Measurements from ENCODE around the gene CSRP2.

DNA sequence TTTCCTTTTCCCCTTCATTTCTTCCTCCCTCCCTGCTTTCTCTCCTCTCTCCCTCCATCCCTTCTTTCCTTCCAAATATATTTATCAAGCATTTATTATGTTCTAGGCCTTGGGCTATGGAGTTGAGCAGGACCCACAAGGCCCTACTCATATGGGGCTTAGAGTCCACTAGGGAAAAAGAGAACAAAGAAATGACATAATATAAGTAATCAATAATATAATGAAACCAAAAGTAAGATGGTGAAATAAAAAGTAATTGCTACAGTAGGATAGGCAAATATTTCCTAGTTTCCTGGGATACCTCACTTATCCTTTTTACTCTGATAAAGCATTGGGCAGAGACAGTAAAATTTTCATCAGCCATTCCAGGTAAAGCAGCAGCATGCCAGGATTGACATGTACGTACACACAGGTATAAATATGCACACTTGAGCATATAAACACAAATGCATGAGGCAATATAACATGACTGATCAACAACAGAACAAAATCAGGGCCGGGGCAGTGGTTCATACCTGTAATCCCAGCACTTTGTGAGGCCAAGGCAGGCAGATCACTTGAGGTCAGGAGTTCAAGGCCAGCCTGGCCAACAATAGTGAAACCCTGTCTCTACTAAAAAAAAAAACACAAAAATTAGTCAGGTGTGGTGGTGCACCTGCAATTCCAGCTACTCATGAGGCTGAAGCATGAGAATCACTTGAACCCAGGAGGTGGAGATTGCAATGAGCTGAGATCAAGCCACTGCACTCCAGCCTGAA, 35.5 kb upstream of the CSRP2 start:
- TF ChIP-seq POLR2A (IDR thresholded peaks at IDR 0.05; ENCODE audit: low read depth, low read length) (no peak), POLR2AphosphoS5 (IDR thresholded peaks at IDR 0.05; ENCODE audit: low read depth, low read length) (no peak), TAF1 (IDR thresholded peaks at IDR 0.05; ENCODE audit: borderline replicate concordance, low read depth, low read length) (no peak)

All from GM12892 (cell line).